ENCODE measurements around the gene TBC1D10A.

The TBC1D10A gene

GRCh38 chr22:30244066-30244465, 82.7 kb downstream of the TBC1D10A start:
- H3K27ac ChIP-seq (ENCODE audit: low read depth, low read length) = peak overlapping the region; percentile 89; the same call in 1 of the 2 replicates

GRCh38 chr22:30243661-30244060, 83.1 kb downstream of the TBC1D10A start:
- H3K4me1 ChIP-seq (ENCODE audit: control insufficient read depth, insufficient read depth, low read length, unreplicated experiment) = peaks cover 60% of the 10 kb centered on the region
- no peak overlapping the region for H3K4me3 ChIP-seq (ENCODE audit: low read depth, low read length)
- peak overlapping the region; percentile 89; the same call in 1 of the 2 replicates for H3K27ac ChIP-seq (ENCODE audit: low read depth, low read length)
- no peaks in the 10 kb centered on the region; the same call in 1 of the 2 replicates for H3K36me3 ChIP-seq (ENCODE audit: insufficient read depth, low read length)
- H3K79me2 ChIP-seq (ENCODE audit: control insufficient read depth, insufficient read depth, low read length, unreplicated experiment) = peaks cover 28% of the 10 kb centered on the region
- H3K27me3 ChIP-seq (ENCODE audit: insufficient read depth, low read length) = no peaks in the 10 kb centered on the region
- H2AFZ ChIP-seq (ENCODE audit: low read length, unreplicated experiment) = no peak overlapping the region

More at GRCh38 chr22:30244066-30244465, 82.7 kb downstream of the TBC1D10A start:
- Histone ChIP-seq H3K4me3 (ENCODE audit: low read depth, low read length) (peak overlapping the region; percentile 91; the same call in 1 of the 2 replicates), H2AFZ (ENCODE audit: low read length, unreplicated experiment) (no peak overlapping the region), H3K36me3 (ENCODE audit: insufficient read depth, low read length) (no peaks in the 10 kb centered on the region; the same call in 1 of the 2 replicates), H3K27me3 (ENCODE audit: insufficient read depth, low read length) (no peaks in the 10 kb centered on the region), H3K79me2 (ENCODE audit: control insufficient read depth, insufficient read depth, low read length, unreplicated experiment) (peaks cover 28% of the 10 kb centered on the region), H3K4me1 (ENCODE audit: control insufficient read depth, insufficient read depth, low read length, unreplicated experiment) (peaks cover 61% of the 10 kb centered on the region)
